HEK293 (cell line): ENCODE results near the gene TSPAN13.

ENCODE experiments used
- CTCF ChIA-PET: fragments of 350-600 bp; formaldehyde crosslinking; extraction: SDS; loops from one replicate; lab custom pipeline; 2021; ENCODE audit warnings: antibody characterized with exemption; lab: Yijun Ruan, JAX
- POLR2A ChIA-PET: fragments of 300-600 bp; formaldehyde crosslinking; extraction: SDS; loops from one replicate; lab custom pipeline; 2020; ENCODE audit warnings: antibody characterized with exemption, inconsistent platforms; lab: Yijun Ruan, JAX
- H3K27ac ChIP-seq: fragments of 200-500 bp; sonication (Bioruptor generic); 2 replicates; pipeline ENCODE4 v1.5.1; 2014; ENCODE audit warnings: low read depth, low read length, control low read depth, inconsistent platforms; ENCODE audit errors: extremely low read depth
- H3K36me3 ChIP-seq, 2 experiments: fragments of 200-500 bp in 1 of 2; sonication (Bioruptor generic) in 1 of 2; 1 replicate in 1 of 2; 2 replicates in 1 of 2; pipeline ENCODE4 v1.5.1; 2014 to 2017; ENCODE audit warnings: inconsistent platforms in 2 of 2, low read length in 2 of 2; ENCODE audit not compliant: control insufficient read depth in 2 of 2, insufficient read depth in 1 of 2
- H3K4me1 ChIP-seq: fragments of 200-500 bp; sonication (Bioruptor generic); 2 replicates; pipeline ENCODE4 v1.5.1; 2014; ENCODE audit warnings: mild to moderate bottlenecking, low read length, inconsistent platforms; ENCODE audit not compliant: control insufficient read depth, insufficient read depth
- H3K4me3 ChIP-seq: 2 replicates; pipeline ENCODE4 v1.5.1; 2011; ENCODE audit warnings: low read depth, mild to moderate bottlenecking, control low read depth, low read length, moderate library complexity
- H3K9me3 ChIP-seq: fragments of 200-500 bp; sonication (Bioruptor generic); 2 replicates; pipeline ENCODE4 v1.5.1; 2014; ENCODE audit warnings: low read depth, low read length, inconsistent platforms; ENCODE audit not compliant: control insufficient read depth, insufficient read depth
- FEZF1 ChIP-seq: fragments of 450-650 bp; formaldehyde crosslinking; IDR thresholded peaks from 2 replicates; pipeline ENCODE4 v1.5.1; 2016; ENCODE audit warnings: missing biosample characterization, missing genetic modification characterization
- KLF8 ChIP-seq: fragments of 450-650 bp; formaldehyde crosslinking; IDR thresholded peaks from 2 replicates; pipeline ENCODE4 v1.5.1; 2016; ENCODE audit warnings: missing biosample characterization, missing genetic modification characterization
- MEIS1 ChIP-seq: sonication (generic); formaldehyde crosslinking; IDR thresholded peaks from 2 replicates; pipeline ENCODE4 v1.8.1; 2022; ENCODE audit warnings: missing genetic modification reagents, mild to moderate bottlenecking, borderline replicate concordance
- OSR2 ChIP-seq: fragments of 450-650 bp; formaldehyde crosslinking; IDR thresholded peaks from 2 replicates; pipeline ENCODE4 v1.5.1; 2016; ENCODE audit warnings: missing biosample characterization, missing genetic modification characterization
- PRDM1 ChIP-seq: fragments of 450-650 bp; formaldehyde crosslinking; IDR thresholded peaks from 2 replicates; pipeline ENCODE4; 2016; ENCODE audit warnings: missing biosample characterization, missing genetic modification characterization
- PRDM2 ChIP-seq: fragments of 450-650 bp; formaldehyde crosslinking; IDR thresholded peaks from 2 replicates; pipeline ENCODE4 v1.5.1; 2016; ENCODE audit warnings: missing biosample characterization, missing genetic modification characterization, borderline replicate concordance
- SALL2 ChIP-seq: fragments of 450-650 bp; formaldehyde crosslinking; IDR thresholded peaks from 2 replicates; pipeline ENCODE4 v1.5.0; 2017; ENCODE audit warnings: missing biosample characterization, mild to moderate bottlenecking, missing genetic modification characterization, borderline replicate concordance
- ZBTB49 ChIP-seq: fragments of 450-650 bp; formaldehyde crosslinking; IDR thresholded peaks from 2 replicates; pipeline ENCODE4 v1.5.1; 2016; ENCODE audit warnings: missing biosample characterization, missing genetic modification characterization, low read depth
- ZFP41 ChIP-seq: fragments of 450-650 bp; formaldehyde crosslinking; IDR thresholded peaks from 2 replicates; pipeline ENCODE4 v1.5.1; 2016; ENCODE audit warnings: missing biosample characterization, missing genetic modification characterization, borderline replicate concordance
- ZNF114 ChIP-seq: fragments of 450-650 bp; formaldehyde crosslinking; IDR thresholded peaks from 2 replicates; pipeline ENCODE4 v1.5.0; 2017; ENCODE audit warnings: missing biosample characterization, missing genetic modification characterization
- ZNF133 ChIP-seq: fragments of 450-650 bp; formaldehyde crosslinking; IDR thresholded peaks from 2 replicates; pipeline ENCODE4 v1.5.1; 2016; ENCODE audit warnings: missing biosample characterization, missing genetic modification characterization
- ZNF16 ChIP-seq: fragments of 450-650 bp; formaldehyde crosslinking; IDR thresholded peaks from 2 replicates; pipeline ENCODE4 v1.5.1; 2016; ENCODE audit warnings: low read depth, missing biosample characterization, missing genetic modification characterization
- ZNF202 ChIP-seq: fragments of 450-650 bp; formaldehyde crosslinking; IDR thresholded peaks from 2 replicates; pipeline ENCODE4 v1.5.1; 2016; ENCODE audit warnings: missing biosample characterization, missing genetic modification characterization, borderline replicate concordance
- ZNF37A ChIP-seq: fragments of 450-650 bp; IDR thresholded peaks from 2 replicates; pipeline ENCODE4 v1.5.1; 2018; ENCODE audit warnings: missing biosample characterization, missing genetic modification characterization
- ZNF449 ChIP-seq: fragments of 450-650 bp; formaldehyde crosslinking; IDR thresholded peaks from 2 replicates; pipeline ENCODE4 v1.5.1; 2017; ENCODE audit warnings: missing biosample characterization, mild to moderate bottlenecking, missing genetic modification characterization, moderate library complexity
- ZNF473 ChIP-seq: fragments of 450-650 bp; formaldehyde crosslinking; IDR thresholded peaks from 2 replicates; pipeline ENCODE4 v1.5.1; 2017; ENCODE audit warnings: missing biosample characterization, missing genetic modification characterization
- ZNF514 ChIP-seq: fragments of 450-650 bp; formaldehyde crosslinking; IDR thresholded peaks from 2 replicates; pipeline ENCODE4 v1.5.1; 2016; ENCODE audit warnings: missing biosample characterization, missing genetic modification characterization
- ZNF530 ChIP-seq: fragments of 450-650 bp; formaldehyde crosslinking; IDR thresholded peaks from 2 replicates; pipeline ENCODE4 v1.5.1; 2016; ENCODE audit warnings: low read depth, missing biosample characterization, missing genetic modification characterization
- ZNF561 ChIP-seq: fragments of 450-650 bp; IDR thresholded peaks from 2 replicates; pipeline ENCODE4 v1.5.1; 2018; ENCODE audit warnings: missing biosample characterization, missing genetic modification characterization, borderline replicate concordance
- ZNF626 ChIP-seq: fragments of 450-650 bp; sonication (Bioruptor Pico); formaldehyde crosslinking; IDR thresholded peaks from 2 replicates; pipeline ENCODE4 v1.5.1; 2018; ENCODE audit warnings: missing biosample characterization, missing genetic modification characterization, inconsistent platforms
- ZNF660 ChIP-seq: fragments of 450-650 bp; IDR thresholded peaks from 2 replicates; pipeline ENCODE4 v1.5.1; 2018; ENCODE audit warnings: missing biosample characterization, mild to moderate bottlenecking, missing genetic modification characterization
- ZNF76 ChIP-seq: fragments of 450-650 bp; formaldehyde crosslinking; IDR thresholded peaks from 2 replicates; pipeline ENCODE4; 2016; ENCODE audit warnings: low read depth, missing biosample characterization, missing genetic modification characterization, borderline replicate concordance
- TF ChIP-seq, protein P1 (sequence below): fragments of 450-650 bp; formaldehyde crosslinking; IDR thresholded peaks from 2 replicates; pipeline ENCODE4 v1.5.1; 2016; ENCODE audit warnings: missing biosample characterization, missing genetic modification characterization
- TF ChIP-seq, protein P2 (sequence below): fragments of 450-650 bp; formaldehyde crosslinking; IDR thresholded peaks from 2 replicates; pipeline ENCODE4 v1.5.1; 2016; ENCODE audit warnings: missing biosample characterization, missing genetic modification characterization
- TF ChIP-seq, protein P3 (sequence below): fragments of 450-650 bp; formaldehyde crosslinking; IDR thresholded peaks from 2 replicates; pipeline ENCODE4 v1.5.1; 2016; ENCODE audit warnings: missing biosample characterization, missing genetic modification characterization, borderline replicate concordance

TSPAN13 gene

GRCh38 chr7:16785846-16786245 lies 32.3 kb downstream of the TSPAN13 start (continued):
- no peak for TF ChIP-seq ZBTB49 (tag by site-specific recombination)
- TF ChIP-seq, protein P1, sequence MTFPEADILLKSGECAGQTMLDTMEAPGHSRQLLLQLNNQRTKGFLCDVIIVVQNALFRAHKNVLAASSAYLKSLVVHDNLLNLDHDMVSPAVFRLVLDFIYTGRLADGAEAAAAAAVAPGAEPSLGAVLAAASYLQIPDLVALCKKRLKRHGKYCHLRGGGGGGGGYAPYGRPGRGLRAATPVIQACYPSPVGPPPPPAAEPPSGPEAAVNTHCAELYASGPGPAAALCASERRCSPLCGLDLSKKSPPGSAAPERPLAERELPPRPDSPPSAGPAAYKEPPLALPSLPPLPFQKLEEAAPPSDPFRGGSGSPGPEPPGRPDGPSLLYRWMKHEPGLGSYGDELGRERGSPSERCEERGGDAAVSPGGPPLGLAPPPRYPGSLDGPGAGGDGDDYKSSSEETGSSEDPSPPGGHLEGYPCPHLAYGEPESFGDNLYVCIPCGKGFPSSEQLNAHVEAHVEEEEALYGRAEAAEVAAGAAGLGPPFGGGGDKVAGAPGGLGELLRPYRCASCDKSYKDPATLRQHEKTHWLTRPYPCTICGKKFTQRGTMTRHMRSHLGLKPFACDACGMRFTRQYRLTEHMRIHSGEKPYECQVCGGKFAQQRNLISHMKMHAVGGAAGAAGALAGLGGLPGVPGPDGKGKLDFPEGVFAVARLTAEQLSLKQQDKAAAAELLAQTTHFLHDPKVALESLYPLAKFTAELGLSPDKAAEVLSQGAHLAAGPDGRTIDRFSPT = no peak
- no peak for TF ChIP-seq SALL2 (tag by site-specific recombination)
- no peak for TF ChIP-seq ZNF133 (tag by site-specific recombination)
- TF ChIP-seq PRDM1 (tag by site-specific recombination) = no peak
- no peak for TF ChIP-seq ZNF449 (tag by site-specific recombination)
- no peak for TF ChIP-seq ZNF76 (tag by site-specific recombination)
- no peak for TF ChIP-seq ZNF561 (tag by site-specific recombination)
- no peak for TF ChIP-seq KLF8 (tag by site-specific recombination)
- TF ChIP-seq, protein P2, sequence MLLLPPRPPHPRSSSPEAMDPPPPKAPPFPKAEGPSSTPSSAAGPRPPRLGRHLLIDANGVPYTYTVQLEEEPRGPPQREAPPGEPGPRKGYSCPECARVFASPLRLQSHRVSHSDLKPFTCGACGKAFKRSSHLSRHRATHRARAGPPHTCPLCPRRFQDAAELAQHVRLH (tag by site-specific recombination) = no peak
- no peak for TF ChIP-seq PRDM2
- no peak for TF ChIP-seq ZNF660

DNA sequence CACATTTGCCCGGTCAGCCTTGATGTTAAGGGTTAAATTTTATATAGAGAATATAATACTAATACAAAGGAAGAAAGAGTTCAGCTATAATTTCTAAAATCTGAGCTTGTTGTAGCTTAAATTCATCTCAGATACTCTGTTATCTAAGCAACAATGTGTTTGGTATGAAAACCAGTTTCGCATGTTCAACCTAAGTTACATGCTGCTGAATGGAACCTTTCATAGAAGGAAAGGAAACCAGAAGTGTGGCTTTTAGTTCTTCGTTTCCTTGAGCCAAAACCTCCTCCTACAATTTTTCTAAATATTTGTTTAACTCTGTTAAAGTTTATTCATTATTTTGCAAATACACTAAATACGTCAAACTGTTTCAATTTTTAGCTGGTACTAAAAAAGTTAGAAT lies 32.7 kb downstream of the TSPAN13 start:
- ChIA-PET CTCF (interaction anchor here (0.6 to 1.0 kb wide), 2 partner anchors 17 to 132 kb away, joined by 3 read pairs; no protein-coding TSS in a partner anchor), POLR2A (no interaction called here)
- Histone ChIP-seq H3K9me3 (no peaks in the 10 kb centered on the region), H3K36me3 (no peaks in the 10 kb centered on the region), H3K4me1 (no peaks in the 10 kb centered on the region), H3K4me3 (no peak overlapping the region), H3K27ac (no peak overlapping the region)
- TF ChIP-seq ZNF514 (tag by site-specific recombination) = no peak
- no peak for TF ChIP-seq ZNF473 (tag by site-specific recombination)
- no peak for TF ChIP-seq ZNF114 (tag by site-specific recombination)
- TF ChIP-seq ZNF626 (tag by site-specific recombination) = no peak
- TF ChIP-seq OSR2 (tag by site-specific recombination) = no peak
- TF ChIP-seq ZNF202 = no peak
- no peak for TF ChIP-seq MEIS1 (CRISPR knock-in tag)
- TF ChIP-seq ZNF37A (tag by site-specific recombination) = no peak
- no peak for TF ChIP-seq ZNF530 (tag by site-specific recombination)
- no peak for TF ChIP-seq FEZF1 (tag by site-specific recombination)
- TF ChIP-seq ZNF16 = no peak
- TF ChIP-seq ZFP41 (tag by site-specific recombination) = no peak
- TF ChIP-seq, protein P3, sequence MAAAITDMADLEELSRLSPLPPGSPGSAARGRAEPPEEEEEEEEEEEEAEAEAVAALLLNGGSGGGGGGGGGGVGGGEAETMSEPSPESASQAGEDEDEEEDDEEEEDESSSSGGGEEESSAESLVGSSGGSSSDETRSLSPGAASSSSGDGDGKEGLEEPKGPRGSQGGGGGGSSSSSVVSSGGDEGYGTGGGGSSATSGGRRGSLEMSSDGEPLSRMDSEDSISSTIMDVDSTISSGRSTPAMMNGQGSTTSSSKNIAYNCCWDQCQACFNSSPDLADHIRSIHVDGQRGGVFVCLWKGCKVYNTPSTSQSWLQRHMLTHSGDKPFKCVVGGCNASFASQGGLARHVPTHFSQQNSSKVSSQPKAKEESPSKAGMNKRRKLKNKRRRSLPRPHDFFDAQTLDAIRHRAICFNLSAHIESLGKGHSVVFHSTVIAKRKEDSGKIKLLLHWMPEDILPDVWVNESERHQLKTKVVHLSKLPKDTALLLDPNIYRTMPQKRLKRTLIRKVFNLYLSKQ (tag by site-specific recombination) = no peak
